RKO (cell line): ENCODE measurements around the gene PRSS38.

ENCODE experiments used
- DNase-seq: peaks from one replicate; pipeline ENCODE4 v3.0.0-alpha.2; 2016; ENCODE audit warnings: low spot score

The PRSS38 gene

GRCh38 chr1:227885648-227886502, 70.4 kb downstream of the PRSS38 start:
- DNase-seq: peak; percentile 34

- DNase-seq: no peak
Measured at GRCh38 chr1:227886503-227886961, 71.1 kb downstream of the PRSS38 start.

GRCh38 chr1:227886993-227887696, 71.7 kb downstream of the PRSS38 start:
- no peak for DNase-seq

GRCh38 chr1:227887697-227888403, 72.4 kb downstream of the PRSS38 start:
- no peak for DNase-seq

GRCh38 chr1:227888404-227889046, 73.0 kb downstream of the PRSS38 start:
- DNase-seq: no peak

GRCh38 chr1:227889047-227889862, 73.8 kb downstream of the PRSS38 start:
- DNase-seq: no peak

GRCh38 chr1:227889863-227890405, 74.5 kb downstream of the PRSS38 start:
- no peak for DNase-seq

GRCh38 chr1:227890451-227891222, 75.2 kb downstream of the PRSS38 start:
- DNase-seq: no peak

- DNase-seq: no peak
Measured at GRCh38 chr1:227891223-227891954, 75.9 kb downstream of the PRSS38 start.

- no peak for DNase-seq
Measured at GRCh38 chr1:227891955-227892488, 76.5 kb downstream of the PRSS38 start.

GRCh38 chr1:227892489-227893299, 77.2 kb downstream of the PRSS38 start:
- no peak for DNase-seq

GRCh38 chr1:227893300-227893948, 77.9 kb downstream of the PRSS38 start:
- no peak for DNase-seq

- no peak for DNase-seq
Measured at GRCh38 chr1:227893949-227894721, 78.7 kb downstream of the PRSS38 start.

GRCh38 chr1:227894831-227895451, 79.5 kb downstream of the PRSS38 start:
- DNase-seq: no peak
